HG02798 (cell line): ENCODE data around the gene SHISA5.
A peak's percentile ranks its signal among the peaks of the same experiment; 100 is the strongest.
"Not testable (repeated sequence)": the region's sequence is repeated elsewhere in the genome, so short reads cannot be mapped to it uniquely, and the experiment has no call there.

Experiments used
- ATAC-seq: cut with Tn5 transposase; IDR thresholded peaks from one replicate; pipeline ENCODE4 v1.9.1; 2021; ENCODE audit warnings: mild to moderate bottlenecking; ENCODE audit not compliant: unreplicated experiment, poor library complexity

The SHISA5 gene, protein sequence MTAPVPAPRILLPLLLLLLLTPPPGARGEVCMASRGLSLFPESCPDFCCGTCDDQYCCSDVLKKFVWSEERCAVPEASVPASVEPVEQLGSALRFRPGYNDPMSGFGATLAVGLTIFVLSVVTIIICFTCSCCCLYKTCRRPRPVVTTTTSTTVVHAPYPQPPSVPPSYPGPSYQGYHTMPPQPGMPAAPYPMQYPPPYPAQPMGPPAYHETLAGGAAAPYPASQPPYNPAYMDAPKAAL

DNA sequence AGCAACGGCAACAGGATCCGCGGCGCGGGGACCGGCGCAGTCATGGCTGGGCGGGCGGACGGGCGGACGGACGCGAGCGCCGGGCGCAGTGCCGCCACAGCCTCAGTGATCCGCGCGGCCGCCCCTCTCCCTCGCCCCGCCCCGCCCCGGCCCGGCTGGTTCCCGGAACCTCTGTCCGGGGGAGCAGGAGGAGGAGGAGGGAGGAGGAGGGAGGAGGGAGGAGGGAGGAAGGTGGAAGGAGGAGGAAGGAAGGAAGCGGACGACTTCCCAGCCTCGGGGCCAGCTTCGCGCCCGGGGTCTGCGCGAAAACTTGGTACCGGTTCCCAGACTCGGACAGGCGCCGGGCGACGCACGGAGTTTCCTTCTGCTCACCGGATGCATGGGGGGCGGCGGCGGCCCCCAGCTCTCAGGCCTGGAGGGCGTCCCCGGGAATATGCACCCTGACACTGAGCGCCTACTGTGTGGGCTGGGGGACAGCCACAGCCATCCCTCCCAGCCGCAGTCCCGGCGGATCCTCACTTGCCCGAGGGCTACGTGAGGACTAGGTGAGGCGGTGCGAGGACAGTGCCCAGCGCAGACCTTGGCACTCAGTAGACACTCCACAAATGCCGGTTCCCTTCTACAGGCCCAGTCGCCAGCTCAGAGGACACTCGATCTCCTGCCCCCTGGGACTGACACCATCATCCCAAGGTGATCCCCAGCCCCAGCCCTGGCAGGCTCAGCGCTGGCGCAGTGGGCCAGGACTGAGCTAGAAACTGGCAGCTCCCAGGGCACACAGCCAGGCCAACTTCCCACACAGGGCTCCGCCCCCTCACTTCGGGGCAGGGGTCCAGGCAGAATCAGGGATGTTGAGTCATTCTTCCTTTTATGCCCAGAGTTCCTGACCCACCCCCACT is at the start of gene SHISA5:
TSS of gene SHISA5 (minus strand) at position 124 of the 896 bp plus-strand sequence. CDS start at position 44, 80 bp downstream.
- no peak for ATAC-seq

GRCh38 chr3:48553361-48553760 is 49.4 kb upstream of the SHISA5 start:
- ATAC-seq: no peak

GRCh38 chr3:48552111-48552951 is 48.4 kb upstream of the SHISA5 start:
- ATAC-seq: no peak

- ATAC-seq: not testable (repeated sequence)
These were observed 47.7 kb upstream of the SHISA5 start for GRCh38 chr3:48551651-48552050.

GRCh38 chr3:48548729-48549705 is 45.0 kb upstream of the SHISA5 start:
- ATAC-seq: peak; percentile 68

GRCh38 chr3:48548126-48548525 is 44.2 kb upstream of the SHISA5 start:
- ATAC-seq: no peak

DNA sequence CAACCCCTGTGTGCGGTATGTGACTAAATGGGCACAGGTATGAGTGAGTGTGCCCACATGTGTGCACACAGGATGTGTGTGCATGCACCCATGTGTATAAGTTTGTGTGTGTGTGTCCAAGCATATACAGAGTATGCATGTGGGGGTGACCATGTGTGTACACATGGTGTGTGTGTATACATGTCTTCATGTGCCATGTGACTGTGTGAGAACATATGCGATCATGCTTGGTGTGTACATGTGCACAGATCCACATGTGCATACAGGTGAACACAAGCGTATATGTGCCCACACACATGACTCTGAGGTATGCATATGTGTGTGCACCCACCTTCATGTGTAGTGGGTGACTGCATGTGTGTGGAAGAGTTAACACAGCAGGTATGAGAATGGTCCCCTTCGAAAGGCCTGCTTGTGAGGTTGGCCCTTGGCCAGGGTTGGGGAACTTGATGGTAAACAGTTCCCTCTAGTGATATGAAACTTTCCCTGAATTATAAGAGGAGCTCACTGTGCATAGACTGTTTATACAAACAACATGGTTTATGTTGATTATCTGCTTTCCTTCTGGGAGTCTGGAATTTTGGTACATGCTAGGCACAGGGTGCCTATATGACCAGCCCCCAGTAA is 42.3 kb upstream of the SHISA5 start:
- no peak for ATAC-seq

- no peak for ATAC-seq
These were observed 40.2 kb upstream of the SHISA5 start for GRCh38 chr3:48544141-48544540.

- ATAC-seq: no peak
These were observed 39.4 kb upstream of the SHISA5 start for GRCh38 chr3:48543271-48543866.

DNA sequence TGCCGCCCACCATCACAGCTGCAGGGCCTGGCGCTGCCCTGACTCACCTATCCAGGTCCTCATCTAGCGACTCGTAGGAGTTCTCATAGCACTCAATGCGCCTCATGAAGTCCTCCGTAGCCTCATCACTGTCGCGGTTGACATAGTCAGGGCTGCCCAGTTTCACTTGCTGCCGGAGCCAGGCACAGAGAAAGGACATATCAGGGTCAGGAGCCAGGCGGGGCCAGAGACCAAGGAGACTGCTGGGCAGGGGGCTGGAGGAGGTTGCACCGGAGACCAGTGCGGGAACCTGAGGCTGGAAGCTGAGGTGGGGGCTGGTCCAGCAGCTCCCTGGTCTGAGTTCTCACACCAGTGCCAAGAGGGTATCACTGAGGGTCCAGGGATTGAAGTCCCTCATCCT is 34.5 kb upstream of the SHISA5 start:
- ATAC-seq: no peak

DNA sequence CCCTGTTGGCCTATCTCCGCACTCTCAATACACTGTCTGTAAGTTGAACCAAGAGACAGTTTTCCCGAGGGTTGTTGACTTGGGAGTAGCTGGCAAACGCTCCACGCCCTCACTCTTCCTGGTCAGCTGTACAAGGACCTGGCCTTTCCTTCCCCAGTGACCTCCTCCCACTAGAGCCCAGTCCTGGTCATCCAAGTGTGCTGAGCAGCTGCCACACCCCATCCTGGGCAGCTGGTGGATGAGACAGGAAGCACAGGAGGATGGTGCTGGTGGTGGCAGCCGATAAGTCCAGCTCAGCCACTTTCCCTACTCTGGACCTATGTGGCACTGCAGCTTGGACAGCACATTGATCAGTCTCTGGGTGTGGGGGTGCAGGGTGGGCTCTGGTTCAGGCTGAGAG is 32.8 kb upstream of the SHISA5 start:
- no peak for ATAC-seq

DNA sequence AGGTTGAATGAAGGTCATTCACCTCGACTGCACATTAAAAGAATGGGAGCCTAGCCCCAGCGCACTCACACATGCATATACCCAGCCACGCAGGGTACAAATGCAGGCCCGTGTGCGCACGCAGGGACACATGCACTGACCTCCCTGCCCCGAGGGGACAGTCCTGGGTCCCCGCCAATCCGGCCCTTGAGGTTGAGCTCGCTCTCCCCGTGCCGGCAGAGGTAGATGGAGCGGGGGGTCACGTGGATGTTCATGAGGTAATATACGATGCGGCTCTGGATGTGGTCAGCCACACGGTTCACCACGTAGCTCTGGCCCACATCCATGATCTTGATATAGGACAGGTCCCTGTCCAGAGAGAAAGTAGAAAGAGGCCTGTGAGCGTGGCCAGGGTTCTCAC is 32.1 kb upstream of the SHISA5 start:
- ATAC-seq: no peak

- no peak for ATAC-seq
These were observed 31.6 kb upstream of the SHISA5 start for GRCh38 chr3:48535578-48535977.

DNA sequence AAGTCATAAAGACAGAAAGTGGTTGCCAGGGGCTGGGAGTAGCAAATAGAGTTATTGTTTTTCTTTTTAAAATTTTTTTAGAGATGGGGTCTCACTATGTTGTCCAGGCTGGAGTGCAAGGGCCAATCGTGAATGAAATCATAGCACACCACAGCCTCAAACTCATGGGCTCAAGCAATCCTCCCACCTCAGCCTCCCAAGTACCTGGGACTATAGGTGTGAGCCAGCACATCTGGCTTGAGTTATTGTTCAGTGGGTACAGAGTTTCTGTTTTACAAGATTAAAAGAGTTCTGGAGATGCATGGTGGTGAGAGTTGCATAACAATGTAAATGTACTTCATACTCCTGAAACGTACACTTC is 29.0 kb upstream of the SHISA5 start:
- no peak for ATAC-seq

- no peak for ATAC-seq
These were observed 28.4 kb upstream of the SHISA5 start for GRCh38 chr3:48532271-48532976.

DNA sequence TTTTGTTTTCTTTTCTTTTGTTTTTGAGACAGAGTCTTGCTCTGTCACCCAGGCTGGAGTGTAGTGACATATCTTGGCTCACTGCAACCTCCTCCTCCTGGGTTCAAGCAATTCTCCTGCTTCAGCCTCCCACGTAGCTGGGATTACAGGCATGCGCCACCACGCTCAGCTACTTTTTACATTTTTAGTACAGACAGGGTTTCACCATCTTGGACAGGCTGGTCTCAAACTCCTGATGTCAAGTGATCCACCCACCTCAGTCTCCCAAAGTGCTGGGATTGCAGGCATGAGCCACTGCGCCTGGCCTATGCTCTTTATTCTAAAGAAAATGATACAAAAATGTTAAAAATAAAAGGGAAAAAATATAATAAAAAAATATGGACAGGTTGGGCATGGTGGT is 26.7 kb upstream of the SHISA5 start:
- ATAC-seq: not testable (repeated sequence)

GRCh38 chr3:48528754-48529153 is 24.8 kb upstream of the SHISA5 start:
- no peak for ATAC-seq

GRCh38 chr3:48528048-48528447 is 24.1 kb upstream of the SHISA5 start:
- no peak for ATAC-seq
